Mammary epithelial cell (primary cell): ENCODE data around the gene DBI.

Experiments
- EZH2 ChIP-seq: IDR thresholded peaks from 2 replicates; pipeline ENCODE4 v1.6.1; 2012; ENCODE audit warnings: low read length, inconsistent platforms, borderline replicate concordance
- TF ChIP-seq, protein P1 (sequence below), 2 donors: IDR thresholded peaks in 1 of 2; conservative IDR thresholded peaks in 1 of 2; 2 replicates each; pipeline ENCODE4 v1.5.1; 2011 to 2012; ENCODE audit warnings: inconsistent platforms in 2 of 2, low read length in 2 of 2, mild to moderate bottlenecking in 2 of 2, control low read depth in 1 of 2, low read depth in 1 of 2; ENCODE audit not compliant: insufficient read depth in 1 of 2; ENCODE audit errors: extremely low read depth in 1 of 2

DNA sequence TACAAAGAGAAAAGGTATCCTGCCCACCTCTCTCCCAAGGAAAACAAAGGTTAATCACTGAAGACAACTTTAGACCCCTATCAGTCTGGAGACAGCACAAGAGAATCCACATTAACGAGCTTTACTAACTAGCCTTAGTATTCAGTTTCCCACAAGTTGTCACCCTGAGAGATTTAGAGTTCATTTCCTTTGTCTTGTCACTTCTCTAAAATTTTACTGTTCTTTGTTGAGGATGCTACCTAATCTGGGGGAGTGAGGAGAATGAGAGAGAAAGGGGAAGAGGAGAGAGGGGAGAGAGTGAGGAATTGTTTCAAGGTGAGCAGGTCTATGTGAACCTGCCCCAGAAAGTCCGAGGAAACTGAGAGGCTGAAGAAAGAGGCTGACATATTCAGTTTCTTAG is 28.5 kb upstream of the DBI start:
- TF ChIP-seq, protein P1, sequence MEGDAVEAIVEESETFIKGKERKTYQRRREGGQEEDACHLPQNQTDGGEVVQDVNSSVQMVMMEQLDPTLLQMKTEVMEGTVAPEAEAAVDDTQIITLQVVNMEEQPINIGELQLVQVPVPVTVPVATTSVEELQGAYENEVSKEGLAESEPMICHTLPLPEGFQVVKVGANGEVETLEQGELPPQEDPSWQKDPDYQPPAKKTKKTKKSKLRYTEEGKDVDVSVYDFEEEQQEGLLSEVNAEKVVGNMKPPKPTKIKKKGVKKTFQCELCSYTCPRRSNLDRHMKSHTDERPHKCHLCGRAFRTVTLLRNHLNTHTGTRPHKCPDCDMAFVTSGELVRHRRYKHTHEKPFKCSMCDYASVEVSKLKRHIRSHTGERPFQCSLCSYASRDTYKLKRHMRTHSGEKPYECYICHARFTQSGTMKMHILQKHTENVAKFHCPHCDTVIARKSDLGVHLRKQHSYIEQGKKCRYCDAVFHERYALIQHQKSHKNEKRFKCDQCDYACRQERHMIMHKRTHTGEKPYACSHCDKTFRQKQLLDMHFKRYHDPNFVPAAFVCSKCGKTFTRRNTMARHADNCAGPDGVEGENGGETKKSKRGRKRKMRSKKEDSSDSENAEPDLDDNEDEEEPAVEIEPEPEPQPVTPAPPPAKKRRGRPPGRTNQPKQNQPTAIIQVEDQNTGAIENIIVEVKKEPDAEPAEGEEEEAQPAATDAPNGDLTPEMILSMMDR (conservative IDR thresholded peaks at IDR 0.05 in 1 of 2, IDR thresholded peaks at IDR 0.05 in 1 of 2; ENCODE audit: extremely low read depth in 1 of 2, insufficient read depth in 1 of 2, low read depth in 1 of 2, low read length in 2 of 2), result no peak
- TF ChIP-seq EZH2, result no peak
